K562 (cell line): ENCODE data around the gene STAB2. TPM values are rescaled to one million over a fixed set of nuclear protein-coding genes. Genes with fewer than 3 reads are reported as not detected.

Experiments used
- ATAC-seq: fragments of 200-7000 bp; cut with Tn5 transposase; 3 replicates; pipeline ENCODE4 v1.9.1; 2020; ENCODE audit warnings: moderate library complexity
- BruUV-seq: library from RNA; stranded (reverse); fragments of 400-500 nt; replicated peaks from 2 replicates; lab custom pipeline; 2021; lab: Mats Ljungman, UMichigan
- CTCF ChIA-PET: fragments of 300-600 bp; formaldehyde crosslinking; extraction: SDS; loops from one replicate; lab custom pipeline; 2021; ENCODE audit warnings: low intra/inter-chr PET ratio; lab: Yijun Ruan, JAX
- POLR2A ChIA-PET: fragments of 300-600, 350-650 bp; sonication (Branson Sonifier 250); formaldehyde crosslinking; extraction: SDS; loops from one replicate; lab custom pipeline; 2021; ENCODE audit warnings: antibody characterized with exemption, inconsistent platforms; lab: Yijun Ruan, JAX
- DNase-seq, 4 experiments: peaks; one replicate each; pipeline versions ENCODE4 v3.0.0 to v3.0.0-alpha.2; 2011 to 2018; ENCODE audit warnings: low spot score in 3 of 4, mixed read lengths in 3 of 4; ENCODE audit errors: extremely low read depth in 1 of 4
- FAIRE-seq: peaks from 2 replicates; lab custom pipeline; 2011; peaks lifted over from hg19 to GRCh38; lab: Jason Lieb, UNC
- H2AFZ ChIP-seq: 2 replicates; pipeline ENCODE4 v1.6.0; 2011; ENCODE audit warnings: low read depth, low read length, control low read depth, inconsistent platforms
- H3K27ac ChIP-seq: fragments of 200-600 bp; 3 replicates; pipeline ENCODE4 v1.8.0; 2011; ENCODE audit warnings: low read depth, mild to moderate bottlenecking, control low read depth, inconsistent platforms, low read length, moderate library complexity, mixed read lengths; ENCODE audit errors: extremely low read depth
- H3K27me3 ChIP-seq, 2 experiments: fragments of 300-600 bp in 1 of 2; 2 replicates in 1 of 2; 3 replicates in 1 of 2; pipeline versions ENCODE4 v1.6.0 to v1.8.0; 2011; ENCODE audit warnings: inconsistent platforms in 2 of 2, low read length in 2 of 2, mild to moderate bottlenecking in 1 of 2, mixed read lengths in 1 of 2, moderate library complexity in 1 of 2; ENCODE audit not compliant: control insufficient read depth in 2 of 2, insufficient read depth in 2 of 2
- H3K36me3 ChIP-seq: fragments of 300-600 bp; 3 replicates; pipeline ENCODE4 v1.8.0; 2011; ENCODE audit warnings: mild to moderate bottlenecking, low read length, inconsistent platforms; ENCODE audit not compliant: control insufficient read depth, insufficient read depth
- H3K4me1 ChIP-seq, 2 experiments: fragments of 200-600 bp in 1 of 2; replicated peaks in 1 of 2; 2 replicates in 1 of 2; 3 replicates in 1 of 2; pipeline versions ENCODE4 v1.5.1 to v1.8.0; 2011; ENCODE audit warnings: inconsistent platforms in 2 of 2, low read length in 2 of 2, mild to moderate bottlenecking in 1 of 2, mixed read lengths in 1 of 2, moderate library complexity in 1 of 2; ENCODE audit not compliant: control insufficient read depth in 2 of 2, insufficient read depth in 2 of 2
- H3K4me2 ChIP-seq: 2 replicates; pipeline ENCODE4 v1.6.1; 2011; ENCODE audit warnings: low read length, control low read depth, inconsistent platforms, mixed read lengths; ENCODE audit not compliant: insufficient read depth
- H3K4me3 ChIP-seq: fragments of 200-600 bp; sonication (generic), shearing (Covaris generic); 2 replicates; pipeline ENCODE4 v1.5.1; 2016; ENCODE audit warnings: control low read depth, inconsistent platforms
- H3K79me2 ChIP-seq: fragments of 200-600 bp; 3 replicates; pipeline ENCODE4 v1.8.0; 2011; ENCODE audit warnings: low read length, inconsistent platforms; ENCODE audit not compliant: control insufficient read depth, insufficient read depth
- H3K9ac ChIP-seq, 2 experiments: 2 replicates each; pipeline versions ENCODE4 v1.6.0 to v1.6.1; 2011; ENCODE audit warnings: low read depth in 2 of 2, low read length in 2 of 2, control low read depth in 1 of 2, inconsistent platforms in 1 of 2, mild to moderate bottlenecking in 1 of 2, mixed read lengths in 1 of 2; ENCODE audit not compliant: insufficient read depth in 1 of 2
- H3K9me1 ChIP-seq: one replicate; pipeline ENCODE4 v1.6.0; 2011; ENCODE audit warnings: inconsistent platforms, mild to moderate bottlenecking, low read length, moderate library complexity; ENCODE audit not compliant: control insufficient read depth, insufficient read depth
- H3K9me3 ChIP-seq: replicated peaks from 2 replicates; pipeline ENCODE4 v1.5.1; 2011; ENCODE audit warnings: low read depth, low read length, inconsistent platforms; ENCODE audit not compliant: control insufficient read depth, insufficient read depth
- H4K20me1 ChIP-seq: replicated peaks from 2 replicates; pipeline ENCODE4 v1.6.1; 2011; ENCODE audit warnings: low read length, inconsistent platforms, mixed read lengths; ENCODE audit not compliant: control insufficient read depth, insufficient read depth
- FUS ChIP-seq: fragments of 200-400 bp; formaldehyde crosslinking; optimal IDR thresholded peaks from 2 replicates; pipeline ENCODE3; 2017; ENCODE audit warnings: low read depth, low read length
- JUN ChIP-seq, 2 experiments: sonication (generic) in 1 of 2; formaldehyde crosslinking in 1 of 2; IDR thresholded peaks; 2 replicates each; pipeline versions ENCODE4 v1.6.1 to v1.8.0; 2012 to 2022; ENCODE audit warnings: borderline replicate concordance in 2 of 2, mild to moderate bottlenecking in 2 of 2, improper control_type of control experiment in 1 of 2, low read depth in 1 of 2, low read length in 1 of 2, missing genetic modification reagents in 1 of 2
- POLR2AphosphoS2 ChIP-seq: IDR thresholded peaks from 2 replicates; pipeline ENCODE4 v1.6.1; 2012; ENCODE audit warnings: low read length, improper control_type of control experiment
- SP2 ChIP-seq: IDR thresholded peaks from 2 replicates; pipeline ENCODE4 v1.6.1; 2011; ENCODE audit warnings: mild to moderate bottlenecking, low read depth, low read length, moderate library complexity; ENCODE audit not compliant: poor library complexity, severe bottlenecking; ENCODE audit errors: extremely low read depth
- ZNF146 ChIP-seq: IDR thresholded peaks from one replicate; pipeline ENCODE4 v1.6.1; 2018; ENCODE audit warnings: missing compliant biosample characterization; ENCODE audit not compliant: unreplicated experiment
- WGBS: fragments of 100-300 bp; shearing (Covaris generic); methylation state at CpG from one replicate; pipeline ENCODE4 v1.1.6; 2016; ENCODE audit warnings: low coverage, mixed read lengths; ENCODE audit not compliant: insufficient coverage; ENCODE audit errors: missing lambda C conversion rate; 5-methylcytosine and 5-hydroxymethylcytosine counted together
- in situ Hi-C: fragments of 300-500 bp; cut with MboI; formaldehyde crosslinking; loops from 4 replicates; pipeline ENCODE4 v1.15.0; 2018; ENCODE audit warnings: inconsistent platforms, mixed read lengths
- intact Hi-C: fragments of 100-400 bp; cut with micrococcal nuclease; formaldehyde crosslinking; loops from 2 replicates; pipeline ENCODE4 v1.14.2; 2022
- polyA plus RNA-seq, 8 experiments: library from polyadenylated mRNA; depleted of rRNA in 4 of 8; stranded (reverse) in 5 of 8; unstranded in 3 of 8; fragments of >200 nt; fragmentation: Nextera tagmentation in 2 of 8; fragmentation: Illumina TruSeq in 1 of 8; extraction: Ambion mirVana in 2 of 8; extraction: Trizol in 1 of 8; gene quantifications; 2 replicates each; pipeline versions ENCODE4 v1.2.1 to v1.2.3, GENCODE V29; 2011 to 2014; ENCODE audit warnings: inconsistent platforms in 1 of 8, missing spikeins in 1 of 8
- total RNA-seq, 7 experiments: library from RNA; depleted of rRNA in 6 of 7; stranded (reverse); fragments of >200 nt in 6 of 7; fragmentation: Illumina TruSeq in 2 of 7; extraction: Trizol in 2 of 7; gene quantifications; 2 replicates each; pipeline versions ENCODE4 v1.2.1 to v1.2.3, GENCODE V29; 2011 to 2021; ENCODE audit warnings: low replicate concordance in 1 of 7
- TF ChIP-seq, protein P1 (sequence below), 2 experiments: fragments of 150-350 bp in 1 of 2; IDR thresholded peaks; 2 replicates each; pipeline ENCODE4 v1.6.1; 2012 to 2016; ENCODE audit warnings: low read depth in 2 of 2, low read length in 2 of 2, mild to moderate bottlenecking in 1 of 2, moderate library complexity in 1 of 2

The STAB2 gene
- total and polyA plus RNA-seq, 9 of the 15 experiments (the other 6 are each of a cell fraction or from before 2014, with no cell fraction given) = 0.10 TPM; not detected in 8

DNA sequence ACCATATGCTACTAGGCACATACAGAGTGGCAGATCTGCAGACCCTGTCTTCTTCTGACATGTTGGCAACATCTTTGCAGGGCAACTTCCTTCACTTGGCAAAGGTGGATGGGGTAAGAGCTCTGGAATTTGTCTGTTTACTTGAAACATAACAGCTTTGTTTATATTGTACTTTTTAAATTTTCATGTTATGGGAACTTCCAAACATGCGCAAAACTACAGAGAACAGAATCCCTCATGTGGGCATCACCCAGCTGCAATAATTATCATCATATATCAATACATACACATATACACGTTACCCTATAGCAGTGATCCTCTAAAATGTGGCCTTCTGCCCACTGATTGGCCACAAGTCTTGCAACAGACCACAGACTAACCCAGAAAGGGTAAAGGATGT lies 103.4 kb downstream of the STAB2 start:
- Histone ChIP-seq H3K36me3 (no peaks in the 10 kb centered on the region), H3K27ac (no peak overlapping the region), H3K4me3 (no peak overlapping the region), H3K9ac (no peak overlapping the region), H3K27me3 (peaks cover 0 to 12% of the 10 kb centered on the region in 2 experiments; a peak in 2 of 5 replicates), H2AFZ (no peak overlapping the region), H4K20me1 (0 out of 2 replicates have a peak, but pooled peaks cover 5% of the 10 kb centered on the region), H3K79me2 (no peaks in the 10 kb centered on the region), H3K9me1 (no peaks in the 10 kb centered on the region), H3K4me1 (no peaks in the 10 kb centered on the region), H3K9me3 (no peaks in the 10 kb centered on the region), H3K4me2 (no peak overlapping the region)
- intact Hi-C loops (no loop called here), in situ Hi-C loops (no loop called here)
- no peak for DNase-seq
- ATAC-seq = no peak
- no TSS peak for BruUV-seq
- POLR2A ChIA-PET = interaction anchor here (0.6 kb wide), 1 partner anchor 24 kb away, joined by 3 read pairs; no protein-coding TSS in a partner anchor
- FAIRE-seq = no peak
- 7% methylated on average over 2 of the region's 2 CpGs for WGBS
- CTCF ChIA-PET = no interaction called here
- TF ChIP-seq ZNF146 = no peak

DNA sequence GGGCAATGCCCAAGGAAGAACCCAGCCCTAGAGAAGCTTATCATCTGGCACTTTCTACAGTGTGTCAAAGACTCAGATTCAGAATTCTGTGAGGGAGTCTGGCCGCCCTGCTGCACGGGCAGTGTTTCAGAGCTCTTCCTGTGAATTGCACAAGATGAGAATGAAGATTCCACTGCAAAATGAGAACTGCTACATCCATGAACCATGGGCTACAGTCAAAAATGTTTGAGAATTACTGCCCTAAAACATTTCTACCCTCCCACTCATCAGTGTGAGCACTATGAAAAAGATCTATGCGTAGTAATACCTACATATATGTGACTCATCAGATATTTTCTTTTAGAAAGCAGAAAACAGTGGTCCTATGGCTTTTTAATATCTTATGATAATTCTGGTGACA lies 104.0 kb downstream of the STAB2 start:
- no peak overlapping the region for H3K9ac ChIP-seq
- no peaks in the 10 kb centered on the region for H3K4me1 ChIP-seq
- 0 out of 2 replicates have a peak, but pooled peaks cover 5% of the 10 kb centered on the region for H4K20me1 ChIP-seq
- no peak overlapping the region for H3K4me2 ChIP-seq
- H3K4me3 ChIP-seq = no peak overlapping the region
- H3K27ac ChIP-seq = no peak overlapping the region
- no TSS peak for BruUV-seq
- H3K36me3 ChIP-seq = no peaks in the 10 kb centered on the region
- FAIRE-seq = no peak
- in situ Hi-C loops = no loop called here
- H2AFZ ChIP-seq = no peak overlapping the region
- ChIA-PET CTCF (no interaction called here), POLR2A (no interaction called here)
- peaks cover 0 to 13% of the 10 kb centered on the region in 2 experiments; a peak in 2 of 5 replicates for H3K27me3 ChIP-seq
- TF ChIP-seq JUN (IDR thresholded peaks at IDR 0.05; ENCODE audit: borderline replicate concordance, low read depth, low read length) = no peak
- TF ChIP-seq JUN (CRISPR knock-in tag; IDR thresholded peaks at IDR 0.05; ENCODE audit: borderline replicate concordance) = no peak
- TF ChIP-seq, protein P1, sequence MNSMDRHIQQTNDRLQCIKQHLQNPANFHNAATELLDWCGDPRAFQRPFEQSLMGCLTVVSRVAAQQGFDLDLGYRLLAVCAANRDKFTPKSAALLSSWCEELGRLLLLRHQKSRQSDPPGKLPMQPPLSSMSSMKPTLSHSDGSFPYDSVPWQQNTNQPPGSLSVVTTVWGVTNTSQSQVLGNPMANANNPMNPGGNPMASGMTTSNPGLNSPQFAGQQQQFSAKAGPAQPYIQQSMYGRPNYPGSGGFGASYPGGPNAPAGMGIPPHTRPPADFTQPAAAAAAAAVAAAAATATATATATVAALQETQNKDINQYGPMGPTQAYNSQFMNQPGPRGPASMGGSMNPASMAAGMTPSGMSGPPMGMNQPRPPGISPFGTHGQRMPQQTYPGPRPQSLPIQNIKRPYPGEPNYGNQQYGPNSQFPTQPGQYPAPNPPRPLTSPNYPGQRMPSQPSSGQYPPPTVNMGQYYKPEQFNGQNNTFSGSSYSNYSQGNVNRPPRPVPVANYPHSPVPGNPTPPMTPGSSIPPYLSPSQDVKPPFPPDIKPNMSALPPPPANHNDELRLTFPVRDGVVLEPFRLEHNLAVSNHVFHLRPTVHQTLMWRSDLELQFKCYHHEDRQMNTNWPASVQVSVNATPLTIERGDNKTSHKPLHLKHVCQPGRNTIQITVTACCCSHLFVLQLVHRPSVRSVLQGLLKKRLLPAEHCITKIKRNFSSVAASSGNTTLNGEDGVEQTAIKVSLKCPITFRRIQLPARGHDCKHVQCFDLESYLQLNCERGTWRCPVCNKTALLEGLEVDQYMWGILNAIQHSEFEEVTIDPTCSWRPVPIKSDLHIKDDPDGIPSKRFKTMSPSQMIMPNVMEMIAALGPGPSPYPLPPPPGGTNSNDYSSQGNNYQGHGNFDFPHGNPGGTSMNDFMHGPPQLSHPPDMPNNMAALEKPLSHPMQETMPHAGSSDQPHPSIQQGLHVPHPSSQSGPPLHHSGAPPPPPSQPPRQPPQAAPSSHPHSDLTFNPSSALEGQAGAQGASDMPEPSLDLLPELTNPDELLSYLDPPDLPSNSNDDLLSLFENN (IDR thresholded peaks at IDR 0.05; ENCODE audit: low read depth in 2 of 2, low read length in 2 of 2) = no peak
- no peak for TF ChIP-seq SP2
- TF ChIP-seq POLR2AphosphoS2 = no peak
- no peak for TF ChIP-seq FUS
- intact Hi-C loops = no loop called here
- 0% methylated on average over 3 of the region's 3 CpGs for WGBS
- H3K9me3 ChIP-seq = no peaks in the 10 kb centered on the region
- no peak for DNase-seq
- no peaks in the 10 kb centered on the region for H3K79me2 ChIP-seq
- H3K9me1 ChIP-seq = no peaks in the 10 kb centered on the region
- ATAC-seq = no peak
